ENCODE measurements around the gene UBA7.
"Not testable (repeated sequence)": the region's sequence is repeated elsewhere in the genome, so short reads cannot be mapped to it uniquely, and the experiment has no call there.

The UBA7 gene, protein sequence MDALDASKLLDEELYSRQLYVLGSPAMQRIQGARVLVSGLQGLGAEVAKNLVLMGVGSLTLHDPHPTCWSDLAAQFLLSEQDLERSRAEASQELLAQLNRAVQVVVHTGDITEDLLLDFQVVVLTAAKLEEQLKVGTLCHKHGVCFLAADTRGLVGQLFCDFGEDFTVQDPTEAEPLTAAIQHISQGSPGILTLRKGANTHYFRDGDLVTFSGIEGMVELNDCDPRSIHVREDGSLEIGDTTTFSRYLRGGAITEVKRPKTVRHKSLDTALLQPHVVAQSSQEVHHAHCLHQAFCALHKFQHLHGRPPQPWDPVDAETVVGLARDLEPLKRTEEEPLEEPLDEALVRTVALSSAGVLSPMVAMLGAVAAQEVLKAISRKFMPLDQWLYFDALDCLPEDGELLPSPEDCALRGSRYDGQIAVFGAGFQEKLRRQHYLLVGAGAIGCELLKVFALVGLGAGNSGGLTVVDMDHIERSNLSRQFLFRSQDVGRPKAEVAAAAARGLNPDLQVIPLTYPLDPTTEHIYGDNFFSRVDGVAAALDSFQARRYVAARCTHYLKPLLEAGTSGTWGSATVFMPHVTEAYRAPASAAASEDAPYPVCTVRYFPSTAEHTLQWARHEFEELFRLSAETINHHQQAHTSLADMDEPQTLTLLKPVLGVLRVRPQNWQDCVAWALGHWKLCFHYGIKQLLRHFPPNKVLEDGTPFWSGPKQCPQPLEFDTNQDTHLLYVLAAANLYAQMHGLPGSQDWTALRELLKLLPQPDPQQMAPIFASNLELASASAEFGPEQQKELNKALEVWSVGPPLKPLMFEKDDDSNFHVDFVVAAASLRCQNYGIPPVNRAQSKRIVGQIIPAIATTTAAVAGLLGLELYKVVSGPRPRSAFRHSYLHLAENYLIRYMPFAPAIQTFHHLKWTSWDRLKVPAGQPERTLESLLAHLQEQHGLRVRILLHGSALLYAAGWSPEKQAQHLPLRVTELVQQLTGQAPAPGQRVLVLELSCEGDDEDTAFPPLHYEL

DNA sequence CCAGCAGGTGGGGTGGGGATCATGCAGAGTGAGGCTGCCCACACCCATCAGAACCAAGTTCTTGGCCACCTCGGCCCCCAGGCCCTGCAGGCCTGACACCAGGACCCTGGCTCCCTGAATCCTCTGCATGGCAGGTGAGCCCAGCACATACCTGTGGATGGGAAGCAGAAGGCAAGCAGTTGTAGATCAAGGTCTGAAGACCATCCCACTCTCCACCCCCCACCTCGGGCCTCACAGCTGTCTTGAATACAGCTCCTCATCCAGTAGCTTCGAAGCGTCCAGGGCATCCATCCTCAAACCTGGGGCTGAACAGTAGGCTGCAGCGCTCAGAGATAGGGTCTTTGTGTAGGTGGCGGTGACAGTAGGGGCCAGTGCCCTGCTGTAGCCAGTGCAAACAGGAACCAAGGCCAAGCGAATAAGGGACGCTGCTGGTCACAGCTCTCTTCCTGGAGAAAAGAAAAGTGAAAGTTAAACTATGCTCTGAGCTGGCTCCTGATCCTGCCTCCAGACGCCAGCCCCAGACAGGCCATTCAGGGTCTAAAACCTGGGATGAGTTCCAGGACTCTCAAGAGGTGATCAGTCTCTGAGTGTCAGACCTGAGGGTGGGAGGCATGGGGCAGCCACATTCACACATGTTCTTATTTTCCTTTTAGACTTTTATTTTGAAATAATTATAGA lies at the start of gene UBA7:
Gene UBA7, minus strand, starts transcription at position 457 of the 678 bp plus-strand sequence. Its CDS starts 166 bp downstream, at position 291.
- peak; percentile 62 for DNase-seq (ENCODE audit: low read depth)

DNA sequence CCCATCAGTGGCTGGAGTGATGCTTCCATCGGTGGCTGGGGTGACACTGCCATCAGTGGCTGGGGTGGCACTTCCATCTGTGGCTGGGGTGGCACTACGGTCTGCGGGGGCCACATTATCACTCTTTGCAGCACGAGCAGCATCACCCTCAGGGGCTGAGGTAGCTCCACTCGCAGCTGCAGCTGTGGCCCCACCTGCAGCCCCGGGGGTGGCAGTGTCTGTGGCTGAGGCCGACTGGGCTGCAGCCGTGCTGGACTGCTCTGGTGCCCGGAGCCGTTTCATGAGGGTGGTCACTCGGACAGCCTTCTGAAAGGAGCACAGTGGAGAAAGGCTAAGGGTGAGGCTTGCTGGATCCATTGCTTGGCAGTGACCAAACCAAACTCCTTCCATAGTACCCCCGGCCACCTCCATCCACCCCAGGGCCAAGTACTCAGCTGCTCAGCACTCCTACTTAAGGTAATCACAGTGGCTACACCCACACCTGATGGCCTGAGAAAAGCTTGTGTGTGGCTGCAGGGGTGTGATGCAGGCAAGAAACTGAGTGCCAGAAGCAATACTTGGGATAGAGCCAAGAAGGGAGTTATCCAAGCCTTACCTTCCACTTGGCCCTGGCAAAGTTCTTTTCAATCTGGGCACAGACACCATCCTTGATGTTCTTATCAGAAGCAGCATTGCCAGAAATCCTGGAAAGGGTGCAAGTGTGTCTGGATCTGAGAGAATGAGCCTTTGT lies 46.0 kb upstream of the UBA7 start:
- DNase-seq (ENCODE audit: low read depth), result no peak

DNA sequence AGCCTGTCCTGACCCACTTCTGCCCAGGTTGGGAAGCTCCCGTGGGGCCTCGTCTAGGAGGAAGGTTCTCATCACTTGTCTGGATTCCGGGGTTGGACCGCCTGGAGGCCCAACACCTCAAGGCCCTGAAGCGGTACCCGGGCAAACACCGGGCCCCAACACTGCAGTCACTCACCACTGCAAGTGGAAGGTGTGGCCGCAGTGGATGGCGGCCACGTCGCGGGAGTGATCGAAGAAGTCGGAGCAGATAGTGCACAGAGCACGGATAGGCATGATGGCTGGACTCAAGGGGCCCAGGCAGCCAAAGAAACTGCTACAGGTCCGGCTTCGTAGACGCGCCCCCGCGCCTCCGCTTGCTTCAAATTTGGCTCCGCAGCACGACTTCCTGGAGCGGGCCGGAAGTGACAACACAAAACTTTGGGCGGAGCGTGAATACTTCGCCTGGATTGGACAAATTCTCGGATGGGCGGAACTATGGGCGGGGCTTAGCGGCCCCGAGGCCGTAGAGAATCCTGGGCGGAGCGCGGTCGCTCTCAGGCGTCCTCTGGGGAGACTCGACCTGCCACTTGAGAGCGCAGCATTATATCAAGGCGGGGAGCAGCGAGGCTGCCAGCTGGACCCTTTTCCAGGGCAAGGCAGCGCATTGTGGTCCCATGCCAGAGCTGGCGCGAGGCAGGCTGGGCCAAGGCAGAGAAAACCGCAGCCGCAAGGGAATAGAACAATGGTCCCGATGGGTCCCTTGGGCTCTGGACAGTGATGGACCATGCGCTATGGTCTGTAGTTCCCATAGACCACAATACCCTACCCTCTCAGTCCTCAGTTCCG lies 42.6 kb upstream of the UBA7 start, which contains the start of gene TRAIP:
Gene TRAIP, minus strand, starts transcription at position 384 of the 825 bp plus-strand sequence. Its CDS starts 111 bp downstream, at position 273.
- peak; percentile 80 for DNase-seq (ENCODE audit: low read depth)

DNA sequence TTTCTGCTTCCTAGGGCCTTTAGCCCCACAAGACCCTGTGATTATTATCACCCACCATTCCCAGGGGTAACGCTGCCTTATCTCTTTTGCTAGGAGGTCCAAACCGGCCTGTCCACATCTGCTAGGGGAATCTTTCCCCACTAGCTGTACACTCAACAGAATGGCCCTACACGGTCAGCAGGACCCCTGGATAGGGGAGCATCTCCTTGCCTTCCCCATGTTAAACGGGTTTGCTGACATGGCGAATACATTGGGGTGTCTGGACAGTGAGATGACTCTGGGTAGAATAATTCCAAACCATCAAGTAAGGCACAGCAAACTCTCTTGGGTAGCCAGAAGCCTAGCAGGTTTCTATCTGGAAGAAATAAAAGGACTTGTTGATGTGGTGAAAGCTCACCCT lies 41.9 kb upstream of the UBA7 start:
- no peak for DNase-seq (ENCODE audit: low read depth)

DNA sequence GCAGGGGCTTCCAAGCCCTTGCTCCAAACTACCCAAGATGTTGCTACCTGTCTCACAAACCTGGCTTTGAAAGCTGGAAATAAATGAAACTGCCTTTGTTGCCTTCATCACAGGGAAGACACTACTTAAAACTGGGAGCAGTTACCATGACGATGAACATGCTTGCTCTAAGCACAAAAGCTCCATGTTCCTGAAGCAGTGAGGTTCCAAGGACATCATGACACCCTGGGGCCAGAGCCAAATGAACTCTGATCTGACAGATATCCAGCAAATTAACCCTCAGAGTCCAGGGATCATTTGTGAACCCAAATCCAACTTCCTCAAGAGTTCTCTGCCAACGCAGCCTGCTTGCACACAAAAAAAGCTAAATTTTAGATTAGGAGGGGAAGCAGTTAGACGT lies 31.9 kb upstream of the UBA7 start:
- no peak for DNase-seq (ENCODE audit: low read depth)

DNA sequence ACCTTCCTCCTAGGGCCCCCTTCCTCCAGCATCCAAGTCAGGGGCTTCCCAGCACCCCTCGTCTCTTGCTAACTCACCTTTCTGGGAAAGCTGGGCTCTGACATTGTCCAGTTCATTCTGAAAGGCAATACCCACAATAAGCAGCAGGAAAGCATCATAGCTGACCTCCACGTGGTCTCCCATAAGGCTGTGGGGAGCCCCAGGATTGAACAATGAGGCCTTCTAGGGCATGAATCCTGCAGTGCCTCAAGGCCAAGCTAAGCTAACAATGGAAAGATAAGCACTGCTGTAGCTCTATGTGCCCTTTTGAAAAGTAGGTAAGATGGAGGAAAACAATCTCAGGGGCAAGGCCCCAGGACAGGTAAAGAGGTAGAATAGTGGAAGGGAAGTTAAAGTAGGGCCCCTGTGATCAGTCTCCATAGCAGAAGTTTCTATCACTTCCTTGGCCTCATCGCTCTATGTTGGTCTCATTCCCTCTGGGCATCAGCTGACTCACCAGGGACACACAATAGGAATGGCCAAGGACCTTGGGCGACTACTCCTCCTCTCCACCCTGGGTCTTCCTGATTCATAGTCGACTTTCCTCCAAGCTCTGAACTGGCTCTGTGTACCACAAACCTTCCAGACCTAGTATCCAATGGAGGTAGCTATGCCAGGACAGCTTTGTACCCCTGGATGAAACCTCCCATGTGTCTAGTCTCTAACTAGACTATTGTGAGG lies 30.9 kb upstream of the UBA7 start:
- no peak for DNase-seq (ENCODE audit: low read depth)

DNA sequence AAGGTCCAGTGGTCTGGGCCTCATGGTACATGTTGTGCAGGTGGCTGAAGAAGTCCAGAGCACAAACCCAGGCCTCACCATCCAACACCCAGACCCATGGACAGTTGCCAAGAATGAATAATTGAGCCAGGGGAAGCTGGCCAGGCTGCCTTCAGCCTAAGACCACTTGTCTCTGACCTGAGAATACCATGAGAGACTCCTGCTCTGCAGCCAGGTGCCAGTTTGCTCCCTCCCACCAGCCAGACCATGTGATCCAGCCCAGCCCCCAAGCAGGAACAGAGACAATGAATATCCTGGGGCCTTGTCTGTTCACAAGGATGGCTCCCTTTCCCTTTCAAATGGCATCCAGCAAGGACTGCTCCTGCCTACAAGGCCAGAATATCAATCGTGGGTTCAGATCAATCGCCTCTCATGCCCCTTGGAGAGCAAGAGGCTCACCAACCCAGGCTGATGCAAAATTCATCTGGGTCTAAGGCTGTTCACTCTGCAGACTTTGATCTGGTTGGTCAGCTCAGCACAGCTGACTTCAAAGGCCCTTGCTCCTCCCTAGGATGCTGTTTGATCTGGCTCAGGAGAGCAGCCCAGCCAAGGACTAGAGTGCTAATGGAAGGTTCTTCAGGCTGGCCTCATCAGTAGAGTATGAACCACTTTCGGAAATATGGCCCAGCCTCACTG lies 29.2 kb upstream of the UBA7 start:
- DNase-seq (ENCODE audit: low read depth), result no peak

DNA sequence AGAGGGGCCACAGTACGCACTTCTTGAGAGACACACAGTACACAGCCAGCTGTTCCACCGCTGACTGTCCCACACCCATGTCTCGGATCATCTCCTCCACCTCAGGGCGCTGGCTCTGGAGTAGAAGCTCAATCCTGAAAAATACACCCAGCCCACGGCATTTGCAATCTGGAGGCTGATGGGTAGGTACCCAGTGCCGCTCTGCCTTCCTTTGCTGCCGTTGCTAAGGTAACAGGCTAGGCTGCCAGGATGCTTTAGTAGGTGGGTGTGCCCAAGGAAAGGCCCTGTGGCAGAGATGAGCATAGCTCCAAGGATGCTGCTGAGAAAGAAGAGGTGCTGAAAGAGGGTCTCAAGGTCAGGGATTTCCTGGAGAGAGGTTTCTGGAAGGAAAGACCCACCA lies 28.1 kb upstream of the UBA7 start:
- no peak for DNase-seq (ENCODE audit: low read depth)

DNA sequence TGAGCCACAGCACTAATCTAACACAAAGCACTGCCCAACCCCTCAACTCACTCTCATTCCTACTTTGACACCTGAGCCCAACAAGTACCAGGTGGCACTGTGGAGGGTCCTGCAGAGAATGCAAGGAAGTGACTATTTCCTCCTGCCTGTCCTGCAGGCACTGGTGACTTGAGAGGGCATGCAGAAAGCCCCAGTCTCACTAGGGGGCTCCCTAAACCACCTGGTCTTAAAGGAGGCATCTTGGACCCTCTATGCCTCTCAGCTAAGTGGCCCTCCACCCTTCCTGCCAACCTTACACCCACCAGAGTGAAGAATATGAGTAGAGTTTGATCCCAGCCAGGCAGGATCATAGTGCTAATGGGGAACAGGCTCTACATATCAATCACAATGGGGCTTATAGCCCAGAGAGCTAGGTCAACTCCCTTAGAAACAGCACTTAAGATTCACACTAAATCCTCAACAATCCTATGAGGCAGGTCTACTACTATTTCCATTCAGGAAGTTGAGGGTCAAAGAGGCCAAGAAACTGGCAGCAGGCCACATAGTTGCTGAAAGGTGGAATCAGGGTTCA lies 27.5 kb upstream of the UBA7 start:
- no peak for DNase-seq (ENCODE audit: low read depth)

DNA sequence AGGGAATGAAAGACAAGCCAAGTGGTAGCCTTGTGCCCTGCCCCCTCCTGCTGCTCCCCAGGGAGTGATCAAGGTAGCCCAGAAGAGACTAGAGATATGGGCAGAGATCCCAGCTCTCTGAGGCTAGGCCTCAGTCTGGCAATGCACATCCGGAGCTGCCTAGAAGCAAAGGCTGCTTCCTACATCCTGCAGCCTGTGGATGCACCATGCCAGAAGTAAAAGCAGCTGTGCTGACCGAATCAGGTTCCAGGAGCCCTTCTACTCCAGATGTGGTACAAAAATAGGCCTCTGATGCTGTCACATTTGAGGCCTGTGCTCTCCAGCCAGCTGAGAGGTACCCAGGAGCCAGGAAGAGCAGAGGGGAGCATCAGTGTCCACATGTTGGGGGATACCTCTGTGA lies 26.6 kb upstream of the UBA7 start:
- no peak for DNase-seq (ENCODE audit: low read depth)

DNA sequence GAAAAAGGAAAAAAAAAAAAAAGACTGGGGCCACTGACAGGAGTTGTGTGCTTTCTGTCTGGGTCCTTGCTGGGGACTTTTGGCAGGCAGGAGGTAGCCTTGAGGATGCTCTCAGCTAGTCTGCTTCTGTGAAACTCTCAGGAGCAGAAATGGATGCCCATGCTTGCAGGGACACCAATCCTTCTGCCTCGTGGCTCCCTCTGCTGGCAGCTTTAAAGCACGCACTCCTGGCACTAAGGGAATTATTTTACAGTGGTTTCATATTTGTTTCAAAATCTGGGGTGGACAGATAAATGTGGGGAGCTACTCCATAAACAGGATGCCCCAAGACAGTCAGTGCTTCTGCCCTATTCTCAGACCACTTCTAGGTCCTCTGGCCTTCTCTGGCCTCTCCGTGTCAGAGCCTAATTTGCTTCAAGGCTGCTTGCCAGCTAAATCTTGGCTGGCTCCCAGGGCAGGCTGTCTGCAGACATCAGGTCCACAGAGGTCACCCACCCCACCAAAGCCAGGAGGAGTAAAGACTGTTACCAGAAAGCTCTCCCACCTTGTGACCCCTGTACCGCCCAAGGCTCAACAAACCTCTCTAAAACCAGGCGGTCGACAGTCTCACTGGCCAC lies 25.5 kb upstream of the UBA7 start:
- peak; percentile 59 for DNase-seq (ENCODE audit: low read depth)

DNA sequence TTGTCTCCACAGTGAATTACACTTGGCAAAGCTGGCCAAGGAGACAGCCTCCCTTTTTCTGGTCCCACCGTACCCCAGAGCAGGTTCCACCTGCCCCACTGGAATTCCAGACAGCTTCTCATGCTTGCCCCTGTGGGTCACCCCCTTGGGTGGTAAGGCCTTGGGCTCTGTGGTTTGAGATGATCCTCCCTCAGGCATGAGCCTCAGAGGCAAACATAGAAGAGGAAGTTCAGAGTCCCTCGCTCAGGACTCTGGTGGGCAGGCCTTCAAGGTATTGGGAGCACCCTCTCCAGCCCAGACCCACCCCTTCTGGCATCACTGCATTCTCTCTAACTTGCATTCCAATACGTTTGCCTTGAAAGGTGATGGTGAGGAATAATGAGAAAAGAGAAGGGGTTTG lies 17.6 kb upstream of the UBA7 start:
- DNase-seq (ENCODE audit: low read depth), result no peak

DNA sequence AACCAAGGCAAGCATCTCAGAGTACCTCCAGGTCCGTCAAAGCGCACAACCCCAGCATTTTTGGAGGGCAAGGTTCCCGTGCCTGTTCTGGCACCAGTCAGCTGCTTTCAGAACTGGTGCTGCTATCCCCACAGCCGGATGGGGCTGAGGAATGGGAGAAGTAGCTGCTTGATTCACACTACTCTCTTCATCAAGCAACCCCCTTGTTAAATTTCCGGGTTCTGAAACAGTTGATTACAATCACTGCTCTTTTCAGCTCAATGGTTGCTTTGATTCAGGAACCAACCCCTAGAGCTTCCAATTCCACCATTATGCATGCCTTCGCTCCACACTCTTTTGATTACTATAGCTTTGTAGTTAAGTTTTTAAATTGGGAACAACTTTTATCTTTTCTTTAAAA lies 12.3 kb upstream of the UBA7 start:
- no peak for DNase-seq (ENCODE audit: low read depth)

DNA sequence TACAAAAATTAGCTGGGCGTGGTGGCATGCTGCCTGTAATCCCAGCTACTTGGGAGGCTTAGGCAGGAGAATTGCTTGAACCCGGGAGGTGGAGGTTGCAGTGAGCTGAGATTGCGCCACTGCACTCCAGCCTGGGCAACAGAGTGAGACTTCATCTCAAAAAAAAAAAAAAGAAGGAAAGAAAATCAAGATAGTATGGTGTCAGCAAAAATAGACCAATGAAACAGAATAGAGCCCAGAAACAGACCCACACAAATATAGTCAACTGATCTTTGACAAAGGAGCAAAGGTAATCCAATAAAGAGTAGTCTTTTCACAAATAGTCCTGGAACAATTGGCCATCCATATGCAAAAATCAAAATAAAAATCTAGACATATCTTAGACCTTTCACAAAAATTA lies 9.4 kb upstream of the UBA7 start:
- not testable (repeated sequence) for DNase-seq (ENCODE audit: low read depth)

DNA sequence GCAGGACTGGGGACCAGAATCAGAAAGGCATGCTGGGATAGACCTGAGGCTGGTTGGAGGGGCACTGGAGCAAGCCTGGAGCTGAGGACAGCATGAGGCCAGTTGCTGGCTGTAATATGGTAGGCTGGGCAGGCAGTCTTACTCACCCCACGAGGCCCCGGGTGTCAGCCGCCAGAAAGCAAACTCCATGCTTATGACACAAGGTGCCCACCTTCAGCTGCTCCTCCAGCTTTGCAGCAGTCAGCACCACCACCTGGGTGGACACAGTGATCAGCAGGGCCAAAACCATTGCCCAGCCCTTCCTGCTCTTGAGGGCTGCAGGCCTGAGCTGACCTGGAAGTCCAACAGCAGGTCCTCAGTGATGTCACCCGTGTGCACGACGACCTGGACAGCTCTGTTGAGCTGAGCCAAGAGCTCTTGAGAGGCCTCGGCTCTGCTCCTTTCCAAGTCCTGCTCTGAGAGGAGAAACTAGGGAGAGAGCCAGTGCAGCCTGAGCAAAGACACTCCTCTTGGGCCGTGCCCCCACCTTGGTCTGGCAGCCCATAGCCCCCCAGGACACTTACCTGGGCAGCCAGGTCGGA lies 747 bp downstream of the UBA7 start:
- no peak for DNase-seq (ENCODE audit: low read depth)

DNA sequence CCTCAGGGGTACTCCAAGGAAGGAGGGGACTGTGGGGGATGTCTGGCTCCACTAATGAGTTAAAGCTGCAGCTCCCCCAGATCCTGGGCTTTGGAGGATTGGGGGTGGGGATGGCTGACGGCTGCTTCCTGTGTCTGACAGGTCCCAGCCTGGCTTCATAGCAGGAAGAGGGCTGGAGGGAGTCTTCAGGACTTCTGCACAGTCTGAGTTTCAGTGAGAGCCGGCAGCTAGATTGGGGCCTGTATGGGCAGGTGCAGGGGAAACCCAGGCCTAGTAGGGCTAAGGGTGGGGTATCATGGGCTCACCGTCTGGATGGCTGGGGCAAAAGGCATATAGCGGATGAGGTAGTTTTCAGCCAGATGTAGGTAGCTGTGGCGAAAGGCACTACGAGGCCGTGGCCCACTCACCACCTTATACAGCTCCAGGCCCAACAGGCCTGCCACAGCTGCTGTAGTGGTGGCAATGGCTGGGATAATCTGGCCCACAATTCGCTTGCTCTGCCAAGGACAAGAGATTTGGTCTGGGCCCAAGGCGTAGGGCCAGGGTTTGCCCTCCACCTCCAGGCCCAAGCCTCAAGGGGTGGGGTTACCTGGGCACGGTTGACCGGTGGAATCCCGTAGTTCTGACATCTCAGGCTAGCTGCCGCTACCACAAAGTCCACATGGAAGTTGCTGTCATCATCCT lies 6.2 kb downstream of the UBA7 start:
- DNase-seq (ENCODE audit: low read depth), result no peak

DNA sequence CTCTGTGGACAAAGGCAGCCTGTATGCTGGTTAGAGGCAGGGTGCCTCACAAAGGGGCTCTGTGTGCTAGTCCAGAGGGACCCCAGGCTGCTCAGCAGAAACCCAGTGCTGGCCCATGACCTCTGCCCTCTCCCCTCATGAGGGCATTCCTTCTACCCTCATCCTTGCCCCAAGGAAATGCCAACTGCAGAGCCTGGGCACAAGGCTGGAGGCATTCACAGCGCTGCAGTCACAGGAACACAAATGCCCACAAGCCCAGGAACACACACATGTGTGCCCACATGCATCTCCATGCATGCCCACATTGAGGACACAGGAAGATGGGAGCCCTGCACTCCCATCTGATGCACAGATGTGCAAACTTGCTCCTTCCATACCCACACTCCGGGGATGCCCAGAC lies 6.9 kb downstream of the UBA7 start:
- DNase-seq (ENCODE audit: low read depth), result no peak
